Measurements from ENCODE around the gene PDGFC. TPM values are rescaled to one million over a fixed set of nuclear protein-coding genes. Genes with fewer than 3 reads are reported as not detected.

PDGFC gene
- total RNA-seq, 1 experiment from 2014 or later, result 33.1 TPM

- Histone ChIP-seq H2AFZ (no peak overlapping the region), H3K27me3 (ENCODE audit: insufficient read depth, low read depth) (no peaks in the 10 kb centered on the region), H3K27ac (no peak overlapping the region), H3K4me1 (replicated peaks; ENCODE audit: insufficient read depth) (no peaks in the 10 kb centered on the region), H3K36me3 (ENCODE audit: low read depth) (no peaks in the 10 kb centered on the region), H4K20me1 (ENCODE audit: insufficient read depth) (no peaks in the 10 kb centered on the region), H3K4me3 (no peak overlapping the region), H3F3A (ENCODE audit: insufficient read depth, low read depth) (no peaks in the 10 kb centered on the region), H3K4me2 (no peak overlapping the region), H3K9me2 (ENCODE audit: insufficient read depth) (no peaks in the 10 kb centered on the region), H3K9me3 (ENCODE audit: insufficient read depth, low read depth) (no peaks in the 10 kb centered on the region), H3K79me2 (ENCODE audit: low read depth) (no peaks in the 10 kb centered on the region)
- DNase-seq, result no peak
- ChIA-PET CTCF (no interaction called here), POLR2A (ENCODE audit: unreplicated experiment) (no interaction called here)
- TF ChIP-seq, protein P1, sequence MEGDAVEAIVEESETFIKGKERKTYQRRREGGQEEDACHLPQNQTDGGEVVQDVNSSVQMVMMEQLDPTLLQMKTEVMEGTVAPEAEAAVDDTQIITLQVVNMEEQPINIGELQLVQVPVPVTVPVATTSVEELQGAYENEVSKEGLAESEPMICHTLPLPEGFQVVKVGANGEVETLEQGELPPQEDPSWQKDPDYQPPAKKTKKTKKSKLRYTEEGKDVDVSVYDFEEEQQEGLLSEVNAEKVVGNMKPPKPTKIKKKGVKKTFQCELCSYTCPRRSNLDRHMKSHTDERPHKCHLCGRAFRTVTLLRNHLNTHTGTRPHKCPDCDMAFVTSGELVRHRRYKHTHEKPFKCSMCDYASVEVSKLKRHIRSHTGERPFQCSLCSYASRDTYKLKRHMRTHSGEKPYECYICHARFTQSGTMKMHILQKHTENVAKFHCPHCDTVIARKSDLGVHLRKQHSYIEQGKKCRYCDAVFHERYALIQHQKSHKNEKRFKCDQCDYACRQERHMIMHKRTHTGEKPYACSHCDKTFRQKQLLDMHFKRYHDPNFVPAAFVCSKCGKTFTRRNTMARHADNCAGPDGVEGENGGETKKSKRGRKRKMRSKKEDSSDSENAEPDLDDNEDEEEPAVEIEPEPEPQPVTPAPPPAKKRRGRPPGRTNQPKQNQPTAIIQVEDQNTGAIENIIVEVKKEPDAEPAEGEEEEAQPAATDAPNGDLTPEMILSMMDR (conservative IDR thresholded peaks at IDR 0.05), result no peak
- intact Hi-C loops (cut with micrococcal nuclease; ENCODE audit: unreplicated experiment), result no loop called here
- no TSS peak for BruUV-seq (replicated peaks)
Measured at GRCh38 chr4:156827519-156827918, 144.1 kb downstream of the PDGFC start.

GRCh38 chr4:156825074-156825473, 146.5 kb downstream of the PDGFC start:
- TF ChIP-seq EZH2 (IDR thresholded peaks at IDR 0.05; ENCODE audit: low read depth), result no peak
- TF ChIP-seq, protein P1 (conservative IDR thresholded peaks at IDR 0.05), result no peak
- Histone ChIP-seq H3K27ac (no peak overlapping the region), H3K79me2 (ENCODE audit: low read depth) (no peaks in the 10 kb centered on the region), H3K27me3 (ENCODE audit: insufficient read depth, low read depth) (no peaks in the 10 kb centered on the region), H3K9me2 (ENCODE audit: insufficient read depth) (no peaks in the 10 kb centered on the region), H3K36me3 (ENCODE audit: low read depth) (no peaks in the 10 kb centered on the region), H3K4me2 (no peak overlapping the region), H2AFZ (no peak overlapping the region), H3K4me3 (no peak overlapping the region), H3K9me3 (ENCODE audit: insufficient read depth, low read depth) (no peaks in the 10 kb centered on the region), H3F3A (ENCODE audit: insufficient read depth, low read depth) (no peaks in the 10 kb centered on the region), H3K4me1 (replicated peaks; ENCODE audit: insufficient read depth) (no peaks in the 10 kb centered on the region), H4K20me1 (ENCODE audit: insufficient read depth) (no peaks in the 10 kb centered on the region)
- intact Hi-C loops (cut with micrococcal nuclease; ENCODE audit: unreplicated experiment), result no loop called here
- DNase-seq, result no peak
- no TSS peak for BruUV-seq (replicated peaks)
- ChIA-PET POLR2A (ENCODE audit: unreplicated experiment) (no interaction called here), CTCF (interaction anchor here (0.6 kb wide), 1 partner anchor 288 kb away, joined by 6 read pairs; no protein-coding TSS in a partner anchor)

DNA sequence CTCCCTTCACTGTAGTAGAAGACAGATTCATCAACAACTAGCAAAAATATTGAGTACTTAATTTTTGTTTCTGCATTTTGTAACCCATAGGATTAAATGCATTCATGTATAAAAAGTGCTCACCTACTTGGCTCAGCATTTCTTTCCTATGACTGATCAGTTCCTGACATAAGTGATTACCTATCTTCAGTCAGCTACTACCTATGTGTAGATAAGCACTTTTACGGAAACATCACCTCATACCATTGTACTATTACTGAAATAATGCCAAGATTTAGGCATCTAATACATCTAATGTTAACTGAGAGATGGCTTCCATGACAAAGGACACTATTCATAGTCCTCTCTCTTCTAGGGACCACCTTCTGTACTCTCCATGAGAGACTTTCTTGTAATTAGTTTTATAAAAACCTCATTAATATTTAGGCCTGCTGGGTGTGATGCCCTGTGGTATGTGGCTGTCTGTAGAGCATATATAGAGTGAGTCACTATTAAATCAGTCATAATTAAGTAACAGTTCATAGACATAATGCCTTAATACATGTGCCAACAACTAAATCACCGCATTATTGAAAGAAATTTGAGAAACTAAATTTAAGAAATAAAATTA, 147.0 kb downstream of the PDGFC start:
- CTCF ChIA-PET, result interaction anchor here (0.6 kb wide), 1 partner anchor 288 kb away, joined by 6 read pairs; no protein-coding TSS in a partner anchor
- intact Hi-C loops (cut with micrococcal nuclease; ENCODE audit: unreplicated experiment), result no loop called here

More for the DNA sequence above, 147.0 kb downstream of the PDGFC start:
- Histone ChIP-seq H3K79me2 (ENCODE audit: low read depth) (no peaks in the 10 kb centered on the region), H3K27ac (no peak overlapping the region), H3K36me3 (ENCODE audit: low read depth) (no peaks in the 10 kb centered on the region), H2AFZ (no peak overlapping the region), H3F3A (ENCODE audit: insufficient read depth, low read depth) (no peaks in the 10 kb centered on the region), H3K4me3 (no peak overlapping the region), H3K4me2 (no peak overlapping the region), H3K4me1 (replicated peaks; ENCODE audit: insufficient read depth) (no peaks in the 10 kb centered on the region), H3K9me2 (ENCODE audit: insufficient read depth) (no peaks in the 10 kb centered on the region), H4K20me1 (ENCODE audit: insufficient read depth) (no peaks in the 10 kb centered on the region), H3K9me3 (ENCODE audit: insufficient read depth, low read depth) (no peaks in the 10 kb centered on the region), H3K27me3 (ENCODE audit: insufficient read depth, low read depth) (no peaks in the 10 kb centered on the region)
- no peak for TF ChIP-seq EZH2 (IDR thresholded peaks at IDR 0.05; ENCODE audit: low read depth)
- TF ChIP-seq, protein P1 (conservative IDR thresholded peaks at IDR 0.05), result no peak
- no TSS peak for BruUV-seq (replicated peaks)
- DNase-seq, result no peak
- POLR2A ChIA-PET (ENCODE audit: unreplicated experiment), result no interaction called here

All from PC-9 (cell line).